Endothelial cell of umbilical vein (primary cell): Measurements from ENCODE around the gene KAZN.

Experiments
- EZH2 ChIP-seq: IDR thresholded peaks from 2 replicates; pipeline ENCODE4 v1.6.1; 2012; ENCODE audit warnings: borderline replicate concordance, low read depth, mild to moderate bottlenecking, moderate library complexity, low read length, inconsistent platforms; ENCODE audit not compliant: severe bottlenecking
- POLR2AphosphoS5 ChIP-seq: IDR thresholded peaks from 2 replicates; pipeline ENCODE4 v1.6.1; 2012; ENCODE audit warnings: low read depth, mild to moderate bottlenecking, control low read depth, low read length, moderate library complexity; ENCODE audit not compliant: insufficient read depth
- TF ChIP-seq, protein P1 (sequence below), 2 donors: IDR thresholded peaks; 1 replicate in 1 of 2; 2 replicates in 1 of 2; pipeline ENCODE4 v1.5.1; 2011; ENCODE audit warnings: low read length in 2 of 2, mild to moderate bottlenecking in 2 of 2, moderate library complexity in 2 of 2, control low read depth in 1 of 2, inconsistent platforms in 1 of 2, low read depth in 1 of 2; ENCODE audit not compliant: insufficient read depth in 1 of 2; ENCODE audit errors: extremely low read depth in 1 of 2

DNA sequence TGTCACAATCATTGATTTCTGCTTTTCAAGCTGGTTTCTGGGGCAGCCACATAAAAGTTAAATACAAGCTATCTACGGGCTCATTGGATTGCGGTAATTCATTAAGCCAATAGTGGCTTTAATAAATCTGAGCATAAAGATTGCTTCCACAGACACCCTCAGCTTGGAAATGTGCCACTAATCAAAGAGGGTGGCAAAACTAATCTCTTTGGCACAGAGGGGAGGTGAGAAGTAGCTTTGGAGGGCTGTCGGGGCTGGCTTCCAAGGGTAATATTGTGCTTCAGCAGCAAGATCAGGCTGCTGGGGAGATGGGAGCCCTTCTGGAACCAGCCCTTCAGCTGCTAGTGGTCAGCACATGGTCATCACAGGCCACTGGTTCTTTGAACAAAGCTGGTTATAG lies 21.2 kb upstream of the KAZN start:
- TF ChIP-seq, protein P1, sequence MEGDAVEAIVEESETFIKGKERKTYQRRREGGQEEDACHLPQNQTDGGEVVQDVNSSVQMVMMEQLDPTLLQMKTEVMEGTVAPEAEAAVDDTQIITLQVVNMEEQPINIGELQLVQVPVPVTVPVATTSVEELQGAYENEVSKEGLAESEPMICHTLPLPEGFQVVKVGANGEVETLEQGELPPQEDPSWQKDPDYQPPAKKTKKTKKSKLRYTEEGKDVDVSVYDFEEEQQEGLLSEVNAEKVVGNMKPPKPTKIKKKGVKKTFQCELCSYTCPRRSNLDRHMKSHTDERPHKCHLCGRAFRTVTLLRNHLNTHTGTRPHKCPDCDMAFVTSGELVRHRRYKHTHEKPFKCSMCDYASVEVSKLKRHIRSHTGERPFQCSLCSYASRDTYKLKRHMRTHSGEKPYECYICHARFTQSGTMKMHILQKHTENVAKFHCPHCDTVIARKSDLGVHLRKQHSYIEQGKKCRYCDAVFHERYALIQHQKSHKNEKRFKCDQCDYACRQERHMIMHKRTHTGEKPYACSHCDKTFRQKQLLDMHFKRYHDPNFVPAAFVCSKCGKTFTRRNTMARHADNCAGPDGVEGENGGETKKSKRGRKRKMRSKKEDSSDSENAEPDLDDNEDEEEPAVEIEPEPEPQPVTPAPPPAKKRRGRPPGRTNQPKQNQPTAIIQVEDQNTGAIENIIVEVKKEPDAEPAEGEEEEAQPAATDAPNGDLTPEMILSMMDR (IDR thresholded peaks at IDR 0.05; ENCODE audit: extremely low read depth in 1 of 2, insufficient read depth in 1 of 2, low read depth in 1 of 2, low read length in 2 of 2), result no peak
- no peak for TF ChIP-seq EZH2
- TF ChIP-seq POLR2AphosphoS5, result no peak
